Epithelial cell of proximal tubule (primary cell): ENCODE data around the gene CYP2E1. TPM values are rescaled to one million over a fixed set of nuclear protein-coding genes. Genes with fewer than 3 reads are reported as not detected.
"Not testable (repeated sequence)": the region's sequence is repeated elsewhere in the genome, so short reads cannot be mapped to it uniquely, and the experiment has no call there.

Experiments used
- DNase-seq: peaks from one replicate; pipeline ENCODE4 v3.0.0-alpha.2; 2011; ENCODE audit warnings: low read depth
- H3K4me3 ChIP-seq: 2 replicates; pipeline ENCODE4 v1.5.1; 2011; ENCODE audit warnings: low read depth, mild to moderate bottlenecking, low read length
- total RNA-seq: library from RNA; depleted of rRNA; stranded (reverse); fragments of >200 nt; gene quantifications from 2 replicates; pipeline ENCODE4 v1.2.3, GENCODE V29; 2015
- TF ChIP-seq, protein P1 (sequence below): conservative IDR thresholded peaks from 2 replicates; pipeline ENCODE4 v1.5.1; 2012; ENCODE audit warnings: low read depth, mild to moderate bottlenecking, low read length

Gene CYP2E1
- total RNA-seq, 1 donor from 2014 or later, result 0.17 TPM

DNA sequence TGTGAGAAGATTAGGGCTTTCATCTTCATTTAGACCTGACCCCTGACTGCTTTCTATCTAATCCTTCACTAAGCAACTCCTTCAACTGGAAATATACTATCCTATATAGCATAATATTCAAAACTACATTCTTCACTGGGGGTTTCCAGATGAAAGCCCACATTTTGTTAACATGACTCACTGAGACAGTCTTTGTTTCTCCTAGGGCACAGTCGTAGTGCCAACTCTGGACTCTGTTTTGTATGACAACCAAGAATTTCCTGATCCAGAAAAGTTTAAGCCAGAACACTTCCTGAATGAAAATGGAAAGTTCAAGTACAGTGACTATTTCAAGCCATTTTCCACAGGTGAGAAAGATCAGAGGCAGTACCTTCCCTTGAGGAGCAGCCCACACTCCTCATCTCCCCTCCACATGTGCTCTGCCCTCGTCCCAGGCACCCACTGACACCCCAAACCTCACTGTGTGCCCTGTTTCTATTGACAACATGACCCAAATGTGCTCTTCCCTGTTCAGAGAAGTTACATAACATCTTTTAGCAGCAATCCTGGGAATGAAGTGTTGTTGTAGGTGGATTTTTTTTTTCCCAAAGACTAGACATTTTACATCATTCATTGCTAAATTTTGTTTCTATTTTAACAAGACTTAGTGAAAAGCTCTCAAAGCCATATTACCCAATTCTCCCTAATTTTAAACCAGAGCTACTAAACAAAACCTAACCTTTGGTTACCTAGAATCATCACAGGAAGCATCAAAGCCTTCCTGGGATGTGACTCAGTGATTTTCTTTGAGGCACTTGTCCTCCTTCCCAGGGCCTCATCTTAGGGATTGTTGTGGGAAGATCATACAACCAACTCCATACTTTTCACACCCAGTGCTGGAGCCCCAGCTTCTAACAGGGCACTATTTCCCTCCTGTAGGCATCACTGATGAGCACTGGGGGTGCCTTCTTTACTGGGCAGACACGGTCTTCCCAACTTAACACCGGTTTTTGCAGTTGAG, 10.7 kb downstream of the CYP2E1 start:
- DNase-seq, result no peak
- TF ChIP-seq, protein P1, sequence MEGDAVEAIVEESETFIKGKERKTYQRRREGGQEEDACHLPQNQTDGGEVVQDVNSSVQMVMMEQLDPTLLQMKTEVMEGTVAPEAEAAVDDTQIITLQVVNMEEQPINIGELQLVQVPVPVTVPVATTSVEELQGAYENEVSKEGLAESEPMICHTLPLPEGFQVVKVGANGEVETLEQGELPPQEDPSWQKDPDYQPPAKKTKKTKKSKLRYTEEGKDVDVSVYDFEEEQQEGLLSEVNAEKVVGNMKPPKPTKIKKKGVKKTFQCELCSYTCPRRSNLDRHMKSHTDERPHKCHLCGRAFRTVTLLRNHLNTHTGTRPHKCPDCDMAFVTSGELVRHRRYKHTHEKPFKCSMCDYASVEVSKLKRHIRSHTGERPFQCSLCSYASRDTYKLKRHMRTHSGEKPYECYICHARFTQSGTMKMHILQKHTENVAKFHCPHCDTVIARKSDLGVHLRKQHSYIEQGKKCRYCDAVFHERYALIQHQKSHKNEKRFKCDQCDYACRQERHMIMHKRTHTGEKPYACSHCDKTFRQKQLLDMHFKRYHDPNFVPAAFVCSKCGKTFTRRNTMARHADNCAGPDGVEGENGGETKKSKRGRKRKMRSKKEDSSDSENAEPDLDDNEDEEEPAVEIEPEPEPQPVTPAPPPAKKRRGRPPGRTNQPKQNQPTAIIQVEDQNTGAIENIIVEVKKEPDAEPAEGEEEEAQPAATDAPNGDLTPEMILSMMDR, result no peak
- H3K4me3 ChIP-seq, result no peak overlapping the region

- not testable (repeated sequence) for H3K4me3 ChIP-seq, DNase-seq
These were observed 14.3 kb downstream of the CYP2E1 start for GRCh38 chr10:133541441-133541975.

DNA sequence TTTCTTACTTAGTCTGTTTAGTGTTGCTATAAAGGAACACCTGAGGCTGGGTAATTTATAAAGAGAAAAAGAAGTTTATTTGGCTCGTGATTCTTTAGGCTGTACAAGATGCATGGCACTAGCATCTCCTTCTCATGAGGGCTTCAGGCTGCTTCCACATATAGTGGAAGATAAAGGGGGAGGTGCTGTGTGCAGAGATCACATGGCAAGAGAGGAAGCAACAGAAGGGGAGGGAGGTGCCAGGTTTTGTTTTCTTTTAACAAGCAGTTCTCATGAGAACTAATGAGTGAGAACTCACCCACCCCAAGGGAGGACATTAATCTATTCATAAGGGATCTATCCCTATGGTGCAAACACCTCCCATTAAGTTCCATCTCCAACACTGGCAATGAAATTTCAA, 17.3 kb downstream of the CYP2E1 start:
- TF ChIP-seq, protein P1, result no peak

GRCh38 chr10:133554600-133554999, 27.4 kb downstream of the CYP2E1 start:
- no peak for DNase-seq
- no peak overlapping the region for H3K4me3 ChIP-seq
- TF ChIP-seq, protein P1, result no peak

More for the DNA sequence above, 17.3 kb downstream of the CYP2E1 start:
- no peak overlapping the region for H3K4me3 ChIP-seq
- DNase-seq, result no peak

DNA sequence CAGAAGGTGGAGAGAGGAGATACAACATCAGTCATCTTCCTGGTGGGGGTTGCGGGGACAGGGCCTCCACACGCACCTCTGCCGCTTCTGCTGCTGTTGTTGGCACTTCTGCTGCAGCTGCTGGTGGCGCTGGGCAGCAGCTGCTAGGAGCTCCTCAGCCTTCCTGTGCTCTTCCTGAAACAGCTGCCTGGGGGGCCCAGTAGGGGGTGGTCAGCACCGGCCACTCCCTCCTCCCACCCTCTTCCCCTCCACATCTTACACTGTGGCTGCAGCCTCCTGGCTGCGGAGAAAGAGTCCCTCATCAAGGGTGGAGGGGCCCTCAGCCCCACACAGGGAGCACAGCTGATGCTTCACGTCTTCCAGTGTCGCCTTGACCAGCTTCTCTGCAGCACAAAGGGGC, 28.4 kb downstream of the CYP2E1 start:
- TF ChIP-seq, protein P1, result no peak
- H3K4me3 ChIP-seq, result no peak overlapping the region
- DNase-seq, result no peak

- H3K4me3 ChIP-seq, result no peak overlapping the region
- TF ChIP-seq, protein P1, result peak; percentile 7
- DNase-seq, result no peak
These were observed 30.2 kb downstream of the CYP2E1 start for GRCh38 chr10:133557381-133557780.

DNA sequence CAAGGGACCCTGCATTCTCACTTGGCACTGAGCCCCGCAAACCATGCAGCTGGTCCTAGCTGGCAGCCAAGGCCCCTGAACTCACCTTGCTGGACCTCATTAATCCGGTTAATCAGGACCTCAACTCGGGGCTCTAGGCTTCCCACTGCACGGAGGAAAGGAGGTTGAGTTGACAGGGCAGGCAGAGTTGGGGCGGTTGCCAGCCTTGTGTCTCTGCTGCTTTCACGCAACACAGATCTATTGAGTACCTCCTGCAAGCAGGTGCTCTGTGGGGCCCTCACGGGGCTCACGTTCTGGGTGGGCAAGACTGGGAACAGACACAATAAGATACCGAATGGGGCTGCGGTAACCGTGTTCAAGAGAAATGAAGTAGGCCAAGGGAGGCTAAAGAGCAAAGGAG, 32.1 kb downstream of the CYP2E1 start:
- no peak for DNase-seq
- no peak overlapping the region for H3K4me3 ChIP-seq

More for the DNA sequence above, 32.1 kb downstream of the CYP2E1 start:
- TF ChIP-seq, protein P1, result no peak
